Fibroblast of the aortic adventitia (primary cell): ENCODE results near the gene AP1B1. TPM values are rescaled to one million over a fixed set of nuclear protein-coding genes. Genes with fewer than 3 reads are reported as not detected.

Source experiments
- DNase-seq: peaks from one replicate; pipeline ENCODE4 v3.0.0-alpha.2; 2010; ENCODE audit warnings: low read depth
- H3K4me3 ChIP-seq: 2 replicates; pipeline ENCODE4 v1.5.1; 2011; ENCODE audit warnings: low read depth, mild to moderate bottlenecking, control low read depth, low read length, moderate library complexity
- total RNA-seq: library from RNA; depleted of rRNA; stranded (reverse); fragments of >200 nt; gene quantifications from 2 replicates; pipeline ENCODE4 v1.2.3, GENCODE V29; 2012; ENCODE audit warnings: low replicate concordance
- TF ChIP-seq, protein P1 (sequence below): IDR thresholded peaks from 2 replicates; pipeline ENCODE4 v1.5.1; 2011; ENCODE audit warnings: mild to moderate bottlenecking, low read length, control low read depth, inconsistent platforms; ENCODE audit not compliant: insufficient read depth

Gene AP1B1
- total RNA-seq, 1 donor = 46.3 TPM

DNA sequence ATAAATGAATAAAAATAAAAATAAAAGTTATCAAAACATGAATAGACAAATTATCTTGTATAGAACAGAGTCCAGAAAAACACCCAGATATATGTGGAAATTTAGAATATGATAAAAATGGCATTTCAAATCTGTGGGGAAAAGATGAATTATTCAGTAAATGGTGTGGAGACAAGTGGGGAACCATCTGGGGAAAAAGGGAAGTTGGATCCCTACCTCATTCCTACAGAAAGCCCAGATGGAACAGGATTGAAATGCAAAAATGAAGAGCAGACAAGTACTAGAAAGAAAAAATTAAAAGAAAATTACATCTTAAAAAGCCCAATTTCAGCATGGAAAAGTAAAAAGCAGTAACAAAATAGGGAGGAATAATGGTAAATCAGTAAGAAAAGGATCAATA, 64.7 kb downstream of the AP1B1 start:
- H3K4me3 ChIP-seq = no peak overlapping the region
- TF ChIP-seq, protein P1, sequence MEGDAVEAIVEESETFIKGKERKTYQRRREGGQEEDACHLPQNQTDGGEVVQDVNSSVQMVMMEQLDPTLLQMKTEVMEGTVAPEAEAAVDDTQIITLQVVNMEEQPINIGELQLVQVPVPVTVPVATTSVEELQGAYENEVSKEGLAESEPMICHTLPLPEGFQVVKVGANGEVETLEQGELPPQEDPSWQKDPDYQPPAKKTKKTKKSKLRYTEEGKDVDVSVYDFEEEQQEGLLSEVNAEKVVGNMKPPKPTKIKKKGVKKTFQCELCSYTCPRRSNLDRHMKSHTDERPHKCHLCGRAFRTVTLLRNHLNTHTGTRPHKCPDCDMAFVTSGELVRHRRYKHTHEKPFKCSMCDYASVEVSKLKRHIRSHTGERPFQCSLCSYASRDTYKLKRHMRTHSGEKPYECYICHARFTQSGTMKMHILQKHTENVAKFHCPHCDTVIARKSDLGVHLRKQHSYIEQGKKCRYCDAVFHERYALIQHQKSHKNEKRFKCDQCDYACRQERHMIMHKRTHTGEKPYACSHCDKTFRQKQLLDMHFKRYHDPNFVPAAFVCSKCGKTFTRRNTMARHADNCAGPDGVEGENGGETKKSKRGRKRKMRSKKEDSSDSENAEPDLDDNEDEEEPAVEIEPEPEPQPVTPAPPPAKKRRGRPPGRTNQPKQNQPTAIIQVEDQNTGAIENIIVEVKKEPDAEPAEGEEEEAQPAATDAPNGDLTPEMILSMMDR = no peak
- DNase-seq = no peak

DNA sequence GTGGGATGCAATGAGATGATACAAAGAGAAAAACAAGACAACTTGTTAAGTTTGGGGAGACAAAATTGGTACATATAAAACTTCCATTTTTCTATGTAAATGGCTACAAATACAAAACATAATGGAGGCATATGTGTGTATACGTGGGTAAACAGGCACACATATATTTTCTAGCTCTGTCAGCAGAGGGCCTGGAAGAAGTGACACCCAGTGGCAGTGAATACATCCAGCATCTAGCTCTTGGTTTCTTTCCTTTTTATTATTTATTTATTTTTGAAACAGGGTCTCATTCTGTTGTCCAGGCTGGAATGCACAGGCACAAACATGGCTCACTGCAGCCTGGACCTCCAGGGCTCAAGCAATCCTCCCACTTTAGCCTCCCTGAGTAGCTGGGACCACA, 67.8 kb downstream of the AP1B1 start:
- no peak for DNase-seq
- H3K4me3 ChIP-seq = no peak overlapping the region
- TF ChIP-seq, protein P1 = no peak

DNA sequence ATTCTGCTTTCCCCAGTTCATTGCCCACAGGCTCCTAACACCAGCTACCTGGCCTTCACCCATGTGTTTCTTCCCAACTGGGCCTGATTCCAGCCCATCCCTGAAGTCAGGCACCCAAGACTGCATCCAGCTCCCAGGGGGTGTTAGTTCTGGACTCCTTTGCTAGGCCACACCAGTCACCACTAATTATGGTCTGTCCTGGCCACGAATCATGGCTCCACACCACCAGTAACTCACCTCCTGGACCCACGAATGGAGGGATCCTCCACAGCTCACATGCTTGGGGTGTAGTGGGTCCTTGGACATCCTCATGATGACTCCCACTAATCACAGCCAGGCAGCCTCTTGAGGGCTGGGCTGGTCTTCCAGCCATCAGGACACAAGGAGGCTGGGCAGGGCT, 69.3 kb downstream of the AP1B1 start:
- no peak overlapping the region for H3K4me3 ChIP-seq
- TF ChIP-seq, protein P1 = no peak
- DNase-seq = no peak

DNA sequence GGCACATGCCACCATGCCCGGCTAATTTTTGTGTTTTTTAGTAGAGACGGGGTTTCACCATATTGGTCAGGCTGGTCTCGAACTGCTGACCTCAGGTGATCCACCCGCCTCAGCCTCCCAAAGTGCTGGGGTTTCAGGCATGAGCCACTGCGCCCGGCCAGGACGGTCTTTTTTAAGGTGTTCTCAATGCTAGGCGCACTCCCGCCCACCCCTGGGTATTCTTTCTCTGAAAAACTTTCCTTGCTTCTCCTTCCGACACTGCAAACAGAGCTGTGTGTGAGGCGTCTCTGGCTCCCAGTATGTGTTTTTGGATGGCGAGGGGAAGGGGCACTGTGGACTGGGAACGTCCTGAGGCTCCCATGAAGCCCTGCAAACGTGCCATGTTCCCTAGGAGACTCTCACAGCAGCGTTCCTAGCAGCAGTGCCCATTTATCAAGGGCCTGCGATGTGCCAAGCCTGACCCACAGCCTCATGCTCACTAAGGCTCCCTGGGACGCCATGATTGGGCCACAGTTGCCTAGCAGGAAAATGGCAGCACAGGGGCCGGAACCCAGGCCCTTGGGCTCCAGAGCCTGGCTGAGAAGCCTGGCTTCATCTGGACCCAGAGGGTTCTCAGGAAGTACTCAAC, 70.4 kb downstream of the AP1B1 start:
- no peak for DNase-seq
- TF ChIP-seq, protein P1 = no peak
- H3K4me3 ChIP-seq = no peak overlapping the region

DNA sequence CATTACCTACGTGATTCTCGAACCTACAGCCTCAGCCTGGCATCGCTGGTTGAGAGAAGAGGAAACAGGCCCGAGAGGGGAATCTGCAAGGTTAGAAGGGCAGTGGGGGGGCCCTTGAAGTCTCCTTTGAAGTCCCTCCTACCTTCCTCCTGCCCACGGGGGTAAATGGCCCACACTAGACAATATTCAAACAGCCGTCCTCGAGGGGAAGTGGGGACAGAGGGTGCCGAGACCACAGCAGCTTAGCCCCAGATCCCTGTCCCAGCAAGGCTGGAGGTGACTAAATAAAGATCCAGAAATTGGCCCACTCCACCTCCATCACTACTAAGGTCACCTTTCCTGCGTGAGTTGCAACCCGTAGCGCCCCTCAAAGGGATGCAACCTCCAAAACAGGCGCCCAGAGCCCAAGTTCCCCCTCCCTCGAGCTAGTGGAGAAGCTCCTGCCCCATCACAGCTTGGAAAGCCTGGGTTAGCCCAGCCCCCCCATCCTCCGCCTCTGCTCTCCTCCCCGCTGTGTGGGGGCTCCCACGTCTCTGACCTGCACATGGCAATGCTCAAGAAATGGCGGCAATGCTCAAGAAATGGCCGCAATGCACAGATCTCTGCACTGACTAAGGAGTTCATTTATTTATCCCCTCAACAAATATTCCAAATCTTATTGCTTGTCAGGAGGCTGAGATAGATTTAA, 72.1 kb downstream of the AP1B1 start:
- H3K4me3 ChIP-seq = no peak overlapping the region
- TF ChIP-seq, protein P1 = no peak
- DNase-seq = no peak

DNA sequence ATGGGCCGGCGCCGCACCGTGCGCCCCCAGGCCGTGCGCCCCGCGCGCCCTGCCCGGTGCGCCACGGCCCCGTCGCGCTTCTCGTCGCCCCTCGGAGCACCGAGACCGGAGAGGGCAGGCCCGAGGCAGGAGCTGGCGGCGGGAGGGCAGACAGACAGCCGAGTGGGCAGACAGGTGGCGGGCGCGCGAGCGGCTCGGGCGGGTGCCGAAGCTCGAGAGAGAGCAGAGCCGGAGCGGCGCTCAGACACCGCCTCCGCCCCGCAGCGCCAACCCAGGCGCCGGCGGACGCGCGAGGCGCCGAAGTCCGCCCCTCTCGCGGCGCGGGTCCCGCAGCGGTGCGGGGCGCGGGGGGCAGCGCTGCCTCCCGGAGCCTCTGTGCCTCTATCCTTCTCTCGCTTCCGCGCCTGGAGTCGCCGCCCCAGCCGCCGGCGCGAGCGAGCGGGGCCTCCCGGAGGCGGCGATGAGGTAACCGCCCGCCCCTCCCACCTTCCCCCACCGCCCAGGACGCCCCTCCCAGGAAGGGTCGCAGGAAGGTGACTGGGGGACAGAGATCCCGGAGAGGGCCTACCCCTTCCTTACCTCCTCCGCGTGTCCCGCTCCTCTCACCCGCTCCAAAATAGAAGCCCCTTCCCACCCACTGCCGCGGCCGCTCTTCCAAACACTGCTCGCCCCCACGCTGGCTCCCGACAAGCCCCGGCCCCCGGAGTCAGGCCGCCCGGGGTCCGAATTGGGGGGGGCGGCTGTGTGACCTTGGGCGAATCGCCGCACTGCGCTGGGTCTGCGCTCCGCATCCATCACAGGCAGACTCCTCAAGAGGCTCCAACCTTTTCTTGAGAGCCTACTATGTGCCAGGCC, 72.9 kb downstream of the AP1B1 start, which contains the start of gene RASL10A:
Gene RASL10A (minus strand): TSS at position 412 of the 855 bp plus-strand sequence. CDS start 451 bp downstream, outside the sequence.
- TF ChIP-seq, protein P1 = no peak
- H3K4me3 ChIP-seq = no peak within 1 kb of the TSS

More for the DNA sequence above, 72.9 kb downstream of the AP1B1 start, which contains the start of gene RASL10A:
- DNase-seq = no peak
